NCI-H2196 treated with DMSO at 0.1 percent for 48 hours (cell line): ENCODE results near the gene CRYAA.
"Not testable (repeated sequence)": the region's sequence is repeated elsewhere in the genome, so short reads cannot be mapped to it uniquely, and the experiment has no call there.

Experiments used
- DNase-seq: peaks from one replicate; lab custom pipeline; 2025; ENCODE audit not compliant: unreplicated experiment; lab: John Stamatoyannopoulos, UW

CRYAA gene

GRCh38 chr21:43177043-43177906 lies 8.5 kb downstream of the CRYAA start:
- not testable (repeated sequence) for DNase-seq

DNA sequence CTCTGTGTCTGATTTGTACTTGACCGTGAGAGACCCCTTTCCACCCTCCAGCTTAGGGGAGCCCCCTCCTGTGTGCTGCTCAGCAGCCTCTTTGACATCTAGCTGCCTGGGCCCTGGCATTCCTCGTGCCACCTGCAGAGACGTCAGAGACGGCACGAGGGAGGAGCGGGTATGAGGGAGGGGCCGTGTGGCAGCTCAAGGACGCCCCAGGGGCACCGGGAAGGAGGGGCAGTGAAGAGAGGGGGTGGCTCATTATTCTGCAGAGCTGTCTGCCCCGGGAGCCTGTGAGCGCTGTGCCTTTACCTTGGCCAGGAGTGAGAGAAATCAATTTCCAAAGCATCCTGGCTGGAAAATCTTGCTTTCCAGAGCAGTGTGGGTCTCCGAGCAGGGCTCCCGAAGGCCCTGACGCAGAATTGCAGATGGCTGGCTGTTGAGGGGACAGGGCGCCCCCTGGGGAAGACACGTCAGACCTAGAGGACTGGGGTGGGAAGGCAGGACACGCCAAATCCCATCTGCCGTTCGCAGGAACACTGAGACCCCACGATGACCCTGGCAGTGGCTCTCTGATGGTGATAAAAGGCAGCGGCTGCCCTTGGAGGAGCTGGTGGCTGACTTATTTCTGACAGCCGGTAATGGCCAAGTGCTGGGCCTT lies 9.5 kb downstream of the CRYAA start:
- DNase-seq: not testable (repeated sequence)

DNA sequence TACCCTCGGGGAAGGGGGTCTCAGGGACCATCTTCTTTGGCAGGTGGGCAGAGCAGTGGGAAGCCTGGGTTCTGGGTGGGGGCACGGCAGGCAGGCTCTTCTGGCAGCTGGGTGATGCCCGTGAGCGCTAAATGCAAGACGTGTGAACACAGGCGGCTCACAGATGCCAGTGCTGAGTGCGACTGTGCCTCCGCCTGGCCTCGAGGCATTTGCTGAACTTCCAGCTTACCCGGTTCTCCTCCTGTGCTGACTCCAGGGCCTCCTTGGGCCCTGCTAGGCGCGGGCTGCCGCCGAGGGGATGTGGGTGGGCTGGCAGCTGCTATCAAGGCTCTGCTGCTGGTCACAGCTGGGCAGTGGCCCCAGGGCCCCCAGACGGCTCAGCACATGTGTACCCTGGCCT lies 12.2 kb downstream of the CRYAA start:
- DNase-seq: not testable (repeated sequence)

DNA sequence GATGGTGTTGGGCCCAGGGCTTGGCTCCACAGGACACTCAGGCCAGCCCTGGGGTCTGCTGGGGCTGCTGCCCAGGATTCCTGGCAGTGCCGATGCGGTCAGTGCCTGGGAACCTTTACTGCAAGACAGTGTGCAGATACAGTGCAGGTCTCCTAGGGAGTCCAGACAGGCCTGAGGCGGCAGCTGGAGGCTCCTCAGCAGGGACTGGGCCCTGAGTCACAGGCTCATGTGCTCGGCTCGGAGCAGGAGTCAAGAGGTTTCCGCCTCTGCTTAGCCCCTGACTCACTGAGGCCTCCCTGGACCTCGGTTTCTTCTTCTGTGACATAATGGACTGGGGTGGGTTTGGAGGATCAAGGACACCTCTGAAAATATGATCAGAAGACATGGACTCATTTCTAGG lies 18.5 kb downstream of the CRYAA start:
- DNase-seq: not testable (repeated sequence)

DNA sequence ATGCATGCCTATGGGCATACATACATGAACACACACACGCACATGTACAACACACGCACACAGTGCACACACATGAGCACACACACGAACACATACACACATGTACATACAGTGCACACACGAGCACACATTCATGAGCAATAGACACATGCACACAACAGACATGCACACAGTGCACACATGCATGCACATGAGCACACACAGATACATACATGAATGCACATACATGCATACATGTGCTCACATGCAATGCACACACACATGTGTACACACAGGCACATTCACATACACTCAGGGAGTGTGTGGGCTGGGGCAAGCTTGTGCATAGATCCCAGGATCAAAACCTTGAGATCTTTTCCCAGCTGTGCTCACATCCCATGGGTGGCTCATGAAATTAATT lies 18.9 kb downstream of the CRYAA start:
- DNase-seq: no peak

DNA sequence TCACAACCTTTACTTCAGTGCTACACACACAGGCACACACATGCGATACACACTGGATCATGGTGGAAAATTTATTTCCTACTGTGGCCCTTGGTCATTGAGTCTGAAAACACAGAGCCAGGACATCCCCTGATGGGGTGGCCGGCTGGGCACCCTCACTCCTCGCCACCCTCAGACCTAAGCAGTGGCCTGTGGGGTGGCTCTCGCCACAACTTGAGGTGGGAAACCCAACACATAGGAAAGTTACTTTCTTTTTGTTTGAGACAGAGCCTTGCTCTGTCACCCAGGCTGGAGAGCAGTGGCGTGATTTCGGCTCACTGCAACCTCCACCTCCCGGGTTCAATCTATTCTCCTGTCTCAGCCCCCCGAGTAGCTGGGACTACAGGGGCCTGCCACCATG lies 19.4 kb downstream of the CRYAA start:
- no peak for DNase-seq

- DNase-seq: no peak
These were observed 19.9 kb downstream of the CRYAA start for GRCh38 chr21:43188592-43189210.

- DNase-seq: no peak
These were observed 21.1 kb downstream of the CRYAA start for GRCh38 chr21:43189936-43190335.

DNA sequence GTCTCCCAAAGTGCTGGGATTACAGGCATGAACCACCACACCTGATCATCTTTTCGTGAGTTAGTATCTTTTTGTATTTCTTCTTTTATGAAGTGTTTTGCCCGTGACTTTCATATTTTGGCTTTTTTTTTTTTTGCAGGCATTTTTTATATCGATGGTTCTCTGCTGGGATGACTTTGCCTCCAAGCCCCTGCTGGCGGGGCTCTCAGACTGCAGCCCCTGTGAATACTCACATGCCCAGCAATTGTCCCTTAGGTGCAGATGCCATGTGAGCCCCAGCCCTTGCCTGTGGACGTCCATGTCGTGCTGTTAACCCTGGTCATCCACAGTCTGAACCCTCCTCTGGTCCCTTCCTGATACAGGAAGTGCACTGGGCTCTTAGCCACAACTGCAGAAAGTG lies 21.7 kb downstream of the CRYAA start:
- DNase-seq: no peak

DNA sequence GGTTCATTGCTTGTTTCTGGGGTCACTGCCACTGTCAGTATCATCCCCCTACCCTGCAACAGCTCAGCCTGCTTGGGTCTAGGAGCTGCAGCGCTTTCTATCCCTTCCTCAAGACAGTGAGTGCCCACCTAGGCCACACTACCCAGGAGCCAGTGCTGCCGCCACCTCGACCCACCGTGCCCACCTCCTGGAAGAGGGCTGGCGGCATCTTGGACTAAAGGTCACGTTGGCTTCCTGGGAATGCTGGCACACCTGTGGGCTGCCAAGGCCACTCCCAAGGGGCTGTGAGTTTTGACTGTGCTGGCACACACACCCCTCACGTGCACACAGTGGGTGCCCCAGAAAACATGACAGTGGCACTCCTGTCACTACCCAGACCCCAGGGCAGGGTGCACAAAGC lies 22.1 kb downstream of the CRYAA start:
- DNase-seq: no peak

- DNase-seq: no peak
These were observed 22.7 kb downstream of the CRYAA start for GRCh38 chr21:43191521-43191920.

GRCh38 chr21:43191971-43192370 lies 23.2 kb downstream of the CRYAA start:
- DNase-seq: no peak

- no peak for DNase-seq
These were observed 23.8 kb downstream of the CRYAA start for GRCh38 chr21:43192501-43193081.

- no peak for DNase-seq
These were observed 24.4 kb downstream of the CRYAA start for GRCh38 chr21:43193088-43193650.

- no peak for DNase-seq
These were observed 25.0 kb downstream of the CRYAA start for GRCh38 chr21:43193651-43194302.

GRCh38 chr21:43194303-43195120 lies 25.7 kb downstream of the CRYAA start:
- DNase-seq: no peak

DNA sequence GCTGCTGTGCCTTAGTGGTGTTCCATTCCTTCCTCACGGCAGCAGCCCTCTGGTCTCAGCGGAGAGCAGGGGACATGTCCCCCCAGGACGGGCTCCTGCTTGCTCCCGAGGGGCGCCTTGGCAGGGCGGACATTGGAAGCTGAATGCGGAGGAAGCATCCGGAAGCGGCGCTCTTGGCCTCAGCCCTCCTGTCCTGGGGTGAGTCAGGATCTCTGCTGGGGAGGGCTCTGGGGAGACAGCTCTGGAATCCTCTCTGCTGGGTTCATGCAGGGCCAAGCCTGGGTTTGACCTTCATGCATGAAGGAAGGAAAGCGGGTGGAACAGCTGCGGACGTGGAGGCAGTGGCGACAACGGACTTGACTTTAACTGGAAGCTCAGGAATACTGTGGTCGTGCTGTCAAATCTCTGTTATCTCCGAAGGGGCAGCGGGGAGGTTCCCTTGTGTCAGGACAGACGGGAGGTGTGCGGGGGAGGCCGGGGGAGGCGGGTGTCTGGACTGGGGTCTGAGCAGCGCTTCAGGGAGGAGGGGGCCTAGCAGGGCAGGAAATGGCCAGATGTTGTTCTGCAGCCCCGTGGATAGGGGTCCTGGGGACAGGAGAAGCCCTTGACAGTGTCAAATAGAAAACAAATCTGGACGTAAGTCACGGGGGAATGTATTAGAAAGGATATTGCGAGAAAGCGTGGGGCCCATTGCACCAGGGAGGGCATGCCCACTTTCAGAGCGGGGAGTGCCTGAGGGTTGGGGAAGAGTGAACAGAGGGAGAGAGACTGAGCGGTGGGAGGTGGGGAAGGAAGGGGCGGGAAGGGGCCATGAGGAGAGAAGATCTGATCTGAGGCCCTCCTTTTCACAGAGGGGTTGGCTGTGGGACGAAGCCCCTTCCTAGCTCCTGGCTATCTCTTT lies 26.6 kb downstream of the CRYAA start:
- DNase-seq: no peak

GRCh38 chr21:43196826-43197225 lies 28.0 kb downstream of the CRYAA start:
- no peak for DNase-seq

DNA sequence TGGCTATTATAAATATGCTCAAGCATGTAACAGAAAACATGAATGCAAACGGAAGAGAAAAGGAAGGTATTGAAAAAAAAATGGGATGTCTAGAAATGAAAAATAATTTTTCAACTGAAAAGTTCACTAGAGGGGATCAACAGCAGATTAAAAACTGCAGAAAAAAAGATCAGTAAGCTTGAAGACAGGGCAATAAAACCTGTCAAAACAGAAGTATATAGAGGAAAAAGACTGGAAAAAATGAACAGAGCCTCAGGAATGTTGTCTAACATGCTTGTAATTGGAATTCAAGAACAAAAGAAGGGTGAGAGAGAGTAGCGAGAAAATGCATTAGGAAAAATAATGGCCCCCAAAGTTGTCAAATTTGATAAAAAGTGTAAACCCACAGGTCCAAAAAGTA lies 29.6 kb downstream of the CRYAA start:
- no peak for DNase-seq
